Duodenal mucosa (tissue), 2 donors: ENCODE results near the gene SKI.

Experiments used
- H3K27ac ChIP-seq: one replicate; pipeline ENCODE4 v1.7.0; 2013; ENCODE audit warnings: low read depth, low read length
- H3K27me3 ChIP-seq, 2 donors: one replicate each; pipeline ENCODE4 v1.7.0; 2013; ENCODE audit warnings: low read length in 2 of 2, control low read depth in 1 of 2; ENCODE audit not compliant: insufficient read depth in 2 of 2, control insufficient read depth in 1 of 2
- H3K36me3 ChIP-seq, 2 donors: one replicate each; pipeline ENCODE4 v1.7.0; 2013; ENCODE audit warnings: low read length in 2 of 2, control low read depth in 1 of 2; ENCODE audit not compliant: insufficient read depth in 2 of 2, control insufficient read depth in 1 of 2
- H3K4me1 ChIP-seq, 2 donors: one replicate each; pipeline ENCODE4 v1.7.0; 2013; ENCODE audit warnings: low read length in 2 of 2, control low read depth in 1 of 2; ENCODE audit not compliant: insufficient read depth in 2 of 2, control insufficient read depth in 1 of 2
- H3K4me3 ChIP-seq, 2 donors: one replicate each; pipeline ENCODE4 v1.7.0; 2013; ENCODE audit warnings: low read length in 2 of 2, low read depth in 1 of 2
- H3K9ac ChIP-seq, 2 donors: one replicate each; pipeline ENCODE4 v1.7.0; 2013; ENCODE audit warnings: low read length in 2 of 2, low read depth in 1 of 2
- H3K9me3 ChIP-seq, 2 donors: one replicate each; pipeline ENCODE4 v1.7.0; 2013; ENCODE audit warnings: low read length in 2 of 2, control low read depth in 1 of 2; ENCODE audit not compliant: control insufficient read depth in 1 of 2

SKI gene

GRCh38 chr1:2314803-2315673 lies 86.9 kb downstream of the SKI start:
- no peak overlapping the region for H3K9ac ChIP-seq
- H3K27ac ChIP-seq: peak overlapping the region; percentile 3
- H3K4me3 ChIP-seq: peak overlapping the region in 1 of 2 donors; percentile 29
- no peaks in the 10 kb centered on the region for H3K9me3 ChIP-seq
- no peaks in the 10 kb centered on the region for H3K27me3 ChIP-seq
- H3K4me1 ChIP-seq: peaks cover 0 to 27% of the 10 kb centered on the region in 2 donors
- no peaks in the 10 kb centered on the region for H3K36me3 ChIP-seq

GRCh38 chr1:2315674-2316450 lies 87.7 kb downstream of the SKI start:
- H3K4me1 ChIP-seq: peaks cover 0 to 27% of the 10 kb centered on the region in 2 donors
- no peak overlapping the region for H3K4me3 ChIP-seq

DNA sequence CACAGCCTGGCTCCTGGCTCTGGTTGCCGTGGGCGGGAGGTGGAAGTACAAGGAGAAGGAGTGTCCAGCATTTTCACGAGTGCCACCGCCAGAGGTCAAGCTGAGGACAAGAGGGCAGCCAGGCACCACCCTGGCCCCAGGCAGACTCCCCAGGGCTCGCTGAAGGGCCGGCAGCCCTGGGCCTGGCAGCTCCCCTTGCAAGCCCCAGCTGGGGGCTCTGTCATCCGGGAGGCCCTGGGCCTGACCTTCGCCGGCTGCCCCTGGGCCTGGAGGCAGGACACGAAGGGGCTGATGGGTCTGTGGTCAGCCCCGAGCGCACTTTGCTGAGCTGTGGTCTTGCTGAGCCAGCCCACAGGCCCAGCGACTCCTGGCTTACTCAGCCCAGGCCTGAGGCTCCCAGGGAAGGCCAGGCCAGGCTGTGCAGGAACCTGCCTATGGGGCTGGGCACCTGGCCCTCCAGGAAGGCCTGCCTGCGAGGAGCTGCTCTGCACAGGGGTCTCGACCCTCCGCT lies 88.4 kb downstream of the SKI start:
- H3K4me3 ChIP-seq: no peak overlapping the region
- H3K36me3 ChIP-seq: no peaks in the 10 kb centered on the region
- no peak overlapping the region for H3K27ac ChIP-seq
- peaks cover 0 to 9% of the 10 kb centered on the region in 2 donors for H3K27me3 ChIP-seq
- H3K4me1 ChIP-seq: peaks cover 0 to 22% of the 10 kb centered on the region in 2 donors
- no peak overlapping the region for H3K9ac ChIP-seq
- no peaks in the 10 kb centered on the region for H3K9me3 ChIP-seq

More at GRCh38 chr1:2315674-2316450, 87.7 kb downstream of the SKI start:
- H3K9me3 ChIP-seq: no peaks in the 10 kb centered on the region
- peaks cover 0 to 3% of the 10 kb centered on the region in 2 donors for H3K27me3 ChIP-seq
- H3K9ac ChIP-seq: no peak overlapping the region
- no peaks in the 10 kb centered on the region for H3K36me3 ChIP-seq
- no peak overlapping the region for H3K27ac ChIP-seq

DNA sequence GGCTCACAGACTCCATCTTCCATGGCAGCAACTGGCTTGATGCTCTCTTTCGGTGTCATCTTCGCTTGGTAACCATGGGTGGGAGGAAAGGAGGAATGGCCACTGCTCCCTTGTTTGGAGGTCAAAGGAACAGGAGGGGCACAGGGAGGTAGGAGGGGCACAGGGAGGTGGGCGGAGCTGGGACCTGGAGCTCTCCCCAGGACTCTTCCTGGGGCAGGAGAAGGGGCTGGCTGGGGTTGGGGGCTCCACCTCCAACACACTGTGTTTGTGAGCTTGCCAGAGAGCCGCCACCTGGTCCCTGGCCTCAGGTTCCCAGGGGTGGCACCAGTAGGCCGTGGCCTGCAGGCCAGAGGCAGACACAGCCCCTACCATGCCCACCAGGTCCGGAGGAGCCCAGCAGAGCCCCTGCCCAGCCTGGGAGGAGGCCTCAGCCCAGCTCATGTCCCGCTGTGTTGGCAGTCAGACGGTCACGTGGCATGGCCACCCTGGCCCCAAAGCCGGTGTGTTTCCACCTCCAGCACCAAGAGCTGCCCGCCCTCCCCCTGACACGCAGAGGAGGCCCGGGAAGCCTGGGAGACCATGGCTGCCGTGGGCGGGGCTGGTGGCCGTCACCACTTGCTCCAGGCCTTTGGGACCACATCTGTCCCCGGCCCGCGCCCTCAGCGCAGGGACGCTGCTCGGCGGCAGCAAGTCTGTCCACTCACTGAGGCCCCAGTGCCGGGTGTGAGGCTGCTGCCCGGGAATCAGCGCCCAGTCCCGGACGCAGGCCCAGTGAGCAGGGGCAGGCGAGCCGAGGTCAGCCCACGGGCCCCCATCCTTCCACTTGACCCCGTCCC lies 89.3 kb downstream of the SKI start:
- H3K36me3 ChIP-seq: no peaks in the 10 kb centered on the region
- peaks cover 0 to 20% of the 10 kb centered on the region in 2 donors for H3K4me1 ChIP-seq
- H3K4me3 ChIP-seq: no peak overlapping the region
- no peak overlapping the region for H3K9ac ChIP-seq
- H3K9me3 ChIP-seq: no peaks in the 10 kb centered on the region
- H3K27ac ChIP-seq: no peak overlapping the region
- peaks cover 4 to 16% of the 10 kb centered on the region in 2 donors for H3K27me3 ChIP-seq

GRCh38 chr1:2318314-2319278 lies 90.5 kb downstream of the SKI start:
- peaks cover 0 to 18% of the 10 kb centered on the region in 2 donors for H3K4me1 ChIP-seq
- no peak overlapping the region for H3K9ac ChIP-seq
- H3K9me3 ChIP-seq: no peaks in the 10 kb centered on the region
- no peaks in the 10 kb centered on the region for H3K36me3 ChIP-seq
- H3K27me3 ChIP-seq: peaks cover 4 to 16% of the 10 kb centered on the region in 2 donors
- no peak overlapping the region for H3K4me3 ChIP-seq
- no peak overlapping the region for H3K27ac ChIP-seq

DNA sequence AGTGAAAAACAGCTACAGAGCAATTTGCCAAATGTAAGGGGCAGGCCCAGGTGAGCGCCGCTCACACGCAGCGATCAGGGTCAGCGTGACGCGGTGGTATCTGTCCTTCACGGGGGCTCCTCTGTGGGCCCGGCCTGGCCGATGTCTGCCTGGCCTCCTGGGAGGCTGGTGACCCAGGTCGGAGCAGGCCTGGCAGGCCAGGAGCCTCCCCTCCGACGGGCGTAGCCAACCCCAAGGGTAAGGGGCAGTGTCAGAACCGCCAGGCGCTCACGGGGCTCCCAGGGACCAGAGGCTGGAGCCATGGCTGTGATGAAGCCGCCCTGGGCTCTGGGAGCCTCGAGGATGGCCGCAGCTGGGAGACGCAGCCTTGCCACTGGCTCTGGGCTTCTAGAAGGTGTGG lies 91.2 kb downstream of the SKI start:
- Histone ChIP-seq H3K27me3 (peaks cover 4 to 16% of the 10 kb centered on the region in 2 donors), H3K36me3 (no peaks in the 10 kb centered on the region), H3K9ac (no peak overlapping the region), H3K27ac (no peak overlapping the region), H3K4me3 (no peak overlapping the region), H3K4me1 (peaks cover 0 to 12% of the 10 kb centered on the region in 2 donors), H3K9me3 (no peaks in the 10 kb centered on the region)

DNA sequence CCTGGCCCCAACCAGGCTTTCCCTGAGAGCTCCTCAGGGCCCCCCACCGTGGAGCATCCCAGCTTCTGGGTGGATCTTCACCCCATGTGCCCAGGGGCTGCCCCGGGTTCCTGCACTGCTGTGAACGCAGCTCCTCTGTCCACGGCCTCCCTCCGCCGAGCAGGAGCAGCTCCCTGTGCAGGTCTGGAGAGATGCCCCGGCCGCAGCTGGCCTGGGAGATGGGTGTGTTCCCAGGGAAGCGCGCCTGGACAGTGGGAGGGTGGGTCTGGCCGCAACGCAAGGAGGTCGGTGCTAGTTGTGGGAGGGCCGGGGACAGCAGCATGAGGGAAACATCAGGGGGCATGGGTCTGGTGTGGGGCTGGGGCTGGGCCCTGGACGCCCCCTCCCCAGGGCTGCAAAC lies 91.9 kb downstream of the SKI start:
- Histone ChIP-seq H3K27ac (no peak overlapping the region), H3K27me3 (peaks cover 4 to 18% of the 10 kb centered on the region in 2 donors), H3K9ac (no peak overlapping the region), H3K4me1 (peaks cover 0 to 12% of the 10 kb centered on the region in 2 donors), H3K9me3 (no peaks in the 10 kb centered on the region), H3K4me3 (no peak overlapping the region), H3K36me3 (no peaks in the 10 kb centered on the region)

DNA sequence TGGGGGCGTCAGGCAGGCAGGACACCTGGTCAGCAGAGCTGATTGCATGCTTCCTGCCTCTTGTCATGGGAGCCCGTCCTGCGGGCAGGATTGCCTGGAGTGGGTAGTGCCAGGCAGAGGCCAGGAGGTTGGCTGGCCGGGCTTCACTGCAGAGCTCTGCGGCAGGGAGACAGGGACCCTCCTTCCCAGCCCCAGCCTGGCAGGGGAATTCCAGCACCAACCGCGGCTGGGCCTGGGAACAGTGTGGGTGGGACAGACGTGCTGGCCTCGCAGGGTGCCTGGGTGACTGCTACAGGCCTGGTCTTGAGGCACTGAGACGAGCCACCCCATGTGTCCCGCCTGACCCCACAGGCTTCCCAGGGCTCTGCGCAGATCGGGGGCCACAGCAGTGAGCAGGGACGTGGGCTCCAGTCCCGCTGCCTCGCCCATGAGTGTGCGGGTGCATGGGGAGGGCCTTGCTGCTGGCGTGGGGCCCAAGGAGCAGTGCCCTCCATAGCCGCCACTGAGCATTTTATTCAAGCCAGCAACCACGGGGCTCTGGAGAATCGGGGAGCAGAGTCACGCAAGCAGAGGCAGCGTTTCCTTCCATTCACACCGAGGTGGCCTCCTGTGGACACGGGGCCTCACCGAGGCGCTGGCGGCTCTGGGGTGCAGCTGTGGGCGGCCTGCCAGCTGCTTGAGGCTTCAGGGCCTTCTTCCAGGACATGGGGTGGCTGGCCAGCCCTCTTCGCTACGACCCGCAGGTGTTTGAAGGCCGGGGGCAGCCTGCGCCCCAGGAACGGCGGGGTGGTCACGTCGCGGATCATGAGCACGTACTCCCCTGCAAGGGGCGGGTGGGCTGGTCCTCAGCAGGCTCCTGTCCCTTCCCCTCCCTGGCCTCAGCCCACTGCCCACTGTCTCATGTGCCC lies 92.9 kb downstream of the SKI start:
- no peak overlapping the region for H3K27ac ChIP-seq
- peaks cover 4 to 18% of the 10 kb centered on the region in 2 donors for H3K27me3 ChIP-seq
- no peaks in the 10 kb centered on the region for H3K9me3 ChIP-seq
- no peak overlapping the region for H3K4me3 ChIP-seq
- H3K36me3 ChIP-seq: no peaks in the 10 kb centered on the region
- H3K4me1 ChIP-seq: peaks cover 0 to 12% of the 10 kb centered on the region in 2 donors
- H3K9ac ChIP-seq: no peak overlapping the region
